Endodermal cell (in vitro differentiated cells): Measurements from ENCODE around the gene DHX32. TPM values are rescaled to one million over a fixed set of nuclear protein-coding genes. Genes with fewer than 3 reads are reported as not detected.

Experiments used
- DNase-seq: peaks from one replicate; pipeline ENCODE4 v3.0.0-alpha.2; 2017
- H3K27ac ChIP-seq: 2 replicates; pipeline ENCODE4 v1.5.1; 2013; ENCODE audit warnings: mild to moderate bottlenecking, low read depth, low read length, moderate library complexity
- H3K27me3 ChIP-seq: 2 replicates; pipeline ENCODE4 v1.6.1; 2013; ENCODE audit warnings: mild to moderate bottlenecking, low read length, moderate library complexity; ENCODE audit not compliant: insufficient read depth, control insufficient read depth, poor library complexity, severe bottlenecking
- H3K36me3 ChIP-seq: 2 replicates; pipeline ENCODE4 v1.7.0; 2013; ENCODE audit warnings: mild to moderate bottlenecking, low read length, moderate library complexity; ENCODE audit not compliant: control insufficient read depth, insufficient read depth
- H3K4me1 ChIP-seq: one replicate; pipeline ENCODE4 v1.7.0; 2013; ENCODE audit warnings: low read length; ENCODE audit not compliant: control insufficient read depth, insufficient read depth
- H3K4me3 ChIP-seq: 2 replicates; pipeline ENCODE4 v1.5.1; 2013; ENCODE audit warnings: mild to moderate bottlenecking, low read length, moderate library complexity
- H3K9ac ChIP-seq: 2 replicates; pipeline ENCODE4 v1.6.1; 2013; ENCODE audit warnings: mild to moderate bottlenecking, low read length, moderate library complexity; ENCODE audit not compliant: poor library complexity, severe bottlenecking; ENCODE audit errors: extremely low read depth
- H3K9me3 ChIP-seq: 2 replicates; pipeline ENCODE4 v1.6.1; 2013; ENCODE audit warnings: mild to moderate bottlenecking, low read length, moderate library complexity; ENCODE audit not compliant: control insufficient read depth
- H3K27ac Mint-ChIP-seq: 2 replicates; pipeline ENCODE4 v1.8.0; 2020; ENCODE audit warnings: mixed read lengths
- H3K27me3 Mint-ChIP-seq: 2 replicates; pipeline ENCODE4 v1.8.0; 2021; ENCODE audit warnings: mild to moderate bottlenecking, mixed read lengths; ENCODE audit not compliant: insufficient read depth
- H3K36me3 Mint-ChIP-seq: 2 replicates; pipeline ENCODE4 v1.8.0; 2020; ENCODE audit warnings: low read depth, mixed read lengths
- H3K4me1 Mint-ChIP-seq: 2 replicates; pipeline ENCODE4 v1.8.0; 2020; ENCODE audit warnings: mixed read lengths
- H3K4me3 Mint-ChIP-seq: 2 replicates; pipeline ENCODE4 v1.8.0; 2020; ENCODE audit warnings: mild to moderate bottlenecking, moderate library complexity, mixed read lengths
- H3K9me3 Mint-ChIP-seq: 2 replicates; pipeline ENCODE4 v1.8.0; 2020; ENCODE audit warnings: mild to moderate bottlenecking, mixed read lengths
- CTCF ChIP-seq: fragments of 200-600 bp; sonication (generic); conservative IDR thresholded peaks from 2 replicates; pipeline ENCODE4 v1.5.0; 2021; ENCODE audit warnings: antibody characterized with exemption, mild to moderate bottlenecking
- WGBS, 2 experiments: methylation state at CpG; one replicate each; pipeline versions ENCODE4 v1.1.5 to v1.1.7; 2013; ENCODE audit warnings: missing lambda C conversion rate in 2 of 2, mixed read lengths in 1 of 2; ENCODE audit not compliant: insufficient coverage in 1 of 2, insufficient read length in 1 of 2; 5-methylcytosine and 5-hydroxymethylcytosine counted together
- total RNA-seq, 2 donors: library from RNA; stranded (reverse); fragmentation: NEBNext Ultra II Directional in 1 of 2; extraction: Animal tissue kit (Norgen Biotek cat#: 25700) in 1 of 2; gene quantifications; 2 replicates in 1 of 2; 3 replicates in 1 of 2; pipeline ENCODE4 v1.2.1, GENCODE V29; 2021

The DHX32 gene
- total RNA-seq, 2 donors from 2014 or later: 25.4 to 38.1 TPM

GRCh38 chr10:125850766-125851731 is 30.0 kb downstream of the DHX32 start:
- Mint-ChIP-seq H3K9me3 (no peaks in the 10 kb centered on the region), H3K4me3 (no peak overlapping the region), H3K27ac (no peak overlapping the region), H3K4me1 (peaks cover under 1% of the 10 kb centered on the region), H3K27me3 (no peaks in the 10 kb centered on the region), H3K36me3 (peaks cover 58% of the 10 kb centered on the region)
- no peak overlapping the region for H3K9ac ChIP-seq
- no peaks in the 10 kb centered on the region for H3K9me3 ChIP-seq
- 100% methylated on average over 1 to 2 of the region's 2 CpGs for WGBS, 2 experiments
- no peak overlapping the region for H3K4me3 ChIP-seq
- peaks cover 63% of the 10 kb centered on the region for H3K36me3 ChIP-seq
- no peaks in the 10 kb centered on the region for H3K4me1 ChIP-seq
- no peak overlapping the region for H3K27ac ChIP-seq
- no peak for TF ChIP-seq CTCF
- DNase-seq: no peak
- H3K27me3 ChIP-seq: no peaks in the 10 kb centered on the region

GRCh38 chr10:125849448-125849847 is 31.6 kb downstream of the DHX32 start:
- H3K4me3 Mint-ChIP-seq: no peak overlapping the region
- WGBS, 2 experiments: 96 to 100% methylated on average over 2 to 5 of the region's 7 CpGs
- peaks cover 61% of the 10 kb centered on the region for H3K36me3 Mint-ChIP-seq

GRCh38 chr10:125848857-125849256 is 32.2 kb downstream of the DHX32 start:
- H3K4me3 Mint-ChIP-seq: no peak overlapping the region
- TF ChIP-seq CTCF: no peak
- no peaks in the 10 kb centered on the region for H3K4me1 Mint-ChIP-seq
- H3K9me3 Mint-ChIP-seq: no peaks in the 10 kb centered on the region
- Histone ChIP-seq H3K4me1 (no peaks in the 10 kb centered on the region), H3K36me3 (peaks cover 62% of the 10 kb centered on the region), H3K27me3 (no peaks in the 10 kb centered on the region), H3K9ac (no peak overlapping the region), H3K27ac (no peak overlapping the region), H3K4me3 (no peak overlapping the region), H3K9me3 (no peaks in the 10 kb centered on the region)
- DNase-seq: no peak
- no peak overlapping the region for H3K27ac Mint-ChIP-seq
- H3K27me3 Mint-ChIP-seq: no peaks in the 10 kb centered on the region
- H3K36me3 Mint-ChIP-seq: peaks cover 59% of the 10 kb centered on the region
- 83 to 93% methylated on average over 1 to 2 of the region's 2 CpGs for WGBS, 2 experiments

More at GRCh38 chr10:125849448-125849847, 31.6 kb downstream of the DHX32 start:
- H3K9ac ChIP-seq: no peak overlapping the region
- no peak for DNase-seq
- no peak overlapping the region for H3K4me3 ChIP-seq
- H3K4me1 Mint-ChIP-seq: no peaks in the 10 kb centered on the region
- peaks cover 63% of the 10 kb centered on the region for H3K36me3 ChIP-seq
- no peak overlapping the region for H3K27ac Mint-ChIP-seq
- no peak for TF ChIP-seq CTCF
- no peaks in the 10 kb centered on the region for H3K9me3 Mint-ChIP-seq
- H3K4me1 ChIP-seq: no peaks in the 10 kb centered on the region
- no peaks in the 10 kb centered on the region for H3K9me3 ChIP-seq
- H3K27ac ChIP-seq: no peak overlapping the region
- no peaks in the 10 kb centered on the region for H3K27me3 Mint-ChIP-seq
- H3K27me3 ChIP-seq: no peaks in the 10 kb centered on the region
